IMR-90 (cell line): ENCODE results near the gene USP32.

Source experiments
- BHLHE40 ChIP-seq: fragments of 150-350 bp; IDR thresholded peaks from 2 replicates; pipeline ENCODE4 v1.6.1; 2016; ENCODE audit warnings: mild to moderate bottlenecking, low read depth, low read length
- CEBPB ChIP-seq: IDR thresholded peaks from 2 replicates; pipeline ENCODE4 v1.6.1; 2012; ENCODE audit warnings: low read depth, low read length, improper control_type of control experiment
- CTCF ChIP-seq: conservative IDR thresholded peaks from 2 replicates; pipeline ENCODE4 v1.5.1; 2012; ENCODE audit warnings: mild to moderate bottlenecking, low read depth, low read length, improper control_type of control experiment
- FOS ChIP-seq: fragments of 150-350 bp; IDR thresholded peaks from 2 replicates; pipeline ENCODE4 v1.6.1; 2016; ENCODE audit warnings: low read depth, low read length
- MAZ ChIP-seq: IDR thresholded peaks from 2 replicates; pipeline ENCODE4 v1.6.1; 2012; ENCODE audit warnings: low read depth, mild to moderate bottlenecking, low read length, improper control_type of control experiment, moderate library complexity, borderline replicate concordance
- MXI1 ChIP-seq: IDR thresholded peaks from 2 replicates; pipeline ENCODE4 v1.6.1; 2012; ENCODE audit warnings: low read depth, mild to moderate bottlenecking, low read length, moderate library complexity, borderline replicate concordance
- POLR2A ChIP-seq: IDR thresholded peaks from 2 replicates; pipeline ENCODE4 v1.6.1; 2012; ENCODE audit warnings: mild to moderate bottlenecking, low read depth, low read length

GRCh38 chr17:60301649-60302048 lies 90.3 kb downstream of the USP32 start:
- no peak for TF ChIP-seq CTCF
- no peak for TF ChIP-seq MAZ
- no peak for TF ChIP-seq CEBPB
- TF ChIP-seq POLR2A = no peak
- no peak for TF ChIP-seq BHLHE40
- TF ChIP-seq MXI1 = no peak
- no peak for TF ChIP-seq FOS
